IMR-90 (cell line): ENCODE results near the gene ASTL. TPM values are rescaled to one million over a fixed set of nuclear protein-coding genes. Genes with fewer than 3 reads are reported as not detected.

Experiments
- ATAC-seq: fragments of 200-7000 bp; cut with Tn5 transposase; 2 replicates; pipeline ENCODE4 v1.9.1; 2020; ENCODE audit warnings: low read depth, mild to moderate bottlenecking, moderate library complexity
- BruUV-seq: library from RNA; stranded (reverse); fragments of 400-500 nt; replicated peaks from 2 replicates; lab custom pipeline; 2021; lab: Mats Ljungman, UMichigan
- CTCF ChIA-PET: fragments of 300-600 bp; formaldehyde crosslinking; extraction: SDS; loops from one replicate; lab custom pipeline; 2021; ENCODE audit warnings: antibody characterized with exemption; lab: Yijun Ruan, JAX
- POLR2A ChIA-PET: fragments of 300-600 bp; sonication (Branson Sonifier 250); formaldehyde crosslinking; loops from one replicate; lab custom pipeline; 2022; ENCODE audit warnings: antibody characterized with exemption; ENCODE audit not compliant: unreplicated experiment; lab: Charles Lee
- DNase-seq: peaks from one replicate; pipeline ENCODE4 v3.0.0; 2013
- H2AFZ ChIP-seq: replicated peaks from 2 replicates; pipeline ENCODE3; 2013; ENCODE audit warnings: low read length, mild to moderate bottlenecking; ENCODE audit not compliant: poor library complexity
- H2AK5ac ChIP-seq: 2 replicates; pipeline ENCODE4 v1.6.1; 2013; ENCODE audit warnings: low read depth, low read length, inconsistent platforms
- H2AK9ac ChIP-seq: replicated peaks from 2 replicates; pipeline ENCODE3; 2013; ENCODE audit warnings: mild to moderate bottlenecking, low read depth, low read length, moderate library complexity; ENCODE audit not compliant: poor library complexity
- H2BK120ac ChIP-seq: 2 replicates; pipeline ENCODE4 v1.6.1; 2013; ENCODE audit warnings: low read depth, low read length, inconsistent platforms
- H2BK15ac ChIP-seq: 3 replicates; pipeline ENCODE4 v1.6.1; 2013; ENCODE audit warnings: low read depth, low read length, inconsistent platforms
- H2BK20ac ChIP-seq: 2 replicates; pipeline ENCODE4 v1.6.1; 2013; ENCODE audit warnings: low read depth, mild to moderate bottlenecking, inconsistent platforms, low read length, moderate library complexity
- H2BK5ac ChIP-seq: 2 replicates; pipeline ENCODE4 v1.6.1; 2013; ENCODE audit warnings: mild to moderate bottlenecking, low read depth, low read length, inconsistent platforms; ENCODE audit not compliant: poor library complexity, severe bottlenecking
- H3K14ac ChIP-seq: replicated peaks from 2 replicates; pipeline ENCODE4 v1.6.1; 2013; ENCODE audit warnings: low read depth, low read length, inconsistent platforms
- H3K18ac ChIP-seq: 2 replicates; pipeline ENCODE4 v1.6.1; 2013; ENCODE audit warnings: low read depth, low read length, control low read depth
- H3K23ac ChIP-seq: 2 replicates; pipeline ENCODE4 v1.6.1; 2013; ENCODE audit warnings: low read depth, low read length, inconsistent platforms
- H3K27ac ChIP-seq: 2 replicates; pipeline ENCODE4 v1.5.1; 2013; ENCODE audit warnings: mild to moderate bottlenecking, control low read depth, low read length; ENCODE audit not compliant: insufficient read depth
- H3K27me3 ChIP-seq: 2 replicates; pipeline ENCODE4 v1.6.1; 2013; ENCODE audit warnings: low read length; ENCODE audit not compliant: control insufficient read depth, insufficient read depth
- H3K36me3 ChIP-seq: 2 replicates; pipeline ENCODE4 v1.6.1; 2013; ENCODE audit warnings: low read length, mixed read lengths; ENCODE audit not compliant: control insufficient read depth, insufficient read depth
- H3K4ac ChIP-seq: 2 replicates; pipeline ENCODE4 v1.6.1; 2013; ENCODE audit warnings: low read depth, low read length, inconsistent platforms
- H3K4me1 ChIP-seq: 2 replicates; pipeline ENCODE4 v1.6.1; 2013; ENCODE audit warnings: low read length, mixed read lengths; ENCODE audit not compliant: control insufficient read depth, insufficient read depth
- H3K4me2 ChIP-seq: 2 replicates; pipeline ENCODE4 v1.6.1; 2013; ENCODE audit warnings: low read depth, mild to moderate bottlenecking, control low read depth, low read length, moderate library complexity
- H3K4me3 ChIP-seq: 2 replicates; pipeline ENCODE4 v1.5.1; 2013; ENCODE audit warnings: low read depth, mild to moderate bottlenecking, control low read depth, low read length, moderate library complexity; ENCODE audit not compliant: insufficient read depth
- H3K56ac ChIP-seq: 2 replicates; pipeline ENCODE4 v1.6.1; 2013; ENCODE audit warnings: low read length, inconsistent platforms; ENCODE audit not compliant: insufficient read depth; ENCODE audit errors: extremely low read depth
- H3K79me1 ChIP-seq, 2 experiments: 2 replicates each; pipeline ENCODE4 v1.6.1; 2013; ENCODE audit warnings: low read length in 2 of 2, inconsistent platforms in 1 of 2, low read depth in 1 of 2
- H3K9ac ChIP-seq: 2 replicates; pipeline ENCODE4 v1.6.1; 2013; ENCODE audit warnings: low read depth, low read length, control low read depth
- H3K9me1 ChIP-seq: 2 replicates; pipeline ENCODE4 v1.6.1; 2013; ENCODE audit warnings: low read length, inconsistent platforms; ENCODE audit not compliant: insufficient read depth
- H3K9me3 ChIP-seq: 2 replicates; pipeline ENCODE4 v1.6.1; 2013; ENCODE audit warnings: low read length; ENCODE audit not compliant: control insufficient read depth, insufficient read depth
- H4K20me1 ChIP-seq: 2 replicates; pipeline ENCODE4 v1.6.1; 2013; ENCODE audit warnings: low read length, inconsistent platforms; ENCODE audit not compliant: insufficient read depth
- H4K5ac ChIP-seq: 2 replicates; pipeline ENCODE4 v1.6.1; 2013; ENCODE audit warnings: mild to moderate bottlenecking, low read depth, low read length, control low read depth
- H4K8ac ChIP-seq, 2 experiments: 2 replicates each; pipeline ENCODE4 v1.6.1; 2013; ENCODE audit warnings: low read depth in 2 of 2, low read length in 2 of 2, control low read depth in 1 of 2, inconsistent platforms in 1 of 2
- H4K91ac ChIP-seq: 2 replicates; pipeline ENCODE4 v1.6.1; 2013; ENCODE audit warnings: low read depth, low read length, inconsistent platforms; ENCODE audit not compliant: insufficient read depth
- BHLHE40 ChIP-seq: fragments of 150-350 bp; IDR thresholded peaks from 2 replicates; pipeline ENCODE4 v1.6.1; 2016; ENCODE audit warnings: mild to moderate bottlenecking, low read depth, low read length
- CEBPB ChIP-seq: IDR thresholded peaks from 2 replicates; pipeline ENCODE4 v1.6.1; 2012; ENCODE audit warnings: low read depth, low read length, improper control_type of control experiment
- CHD1 ChIP-seq: IDR thresholded peaks from 2 replicates; pipeline ENCODE4 v1.6.1; 2012; ENCODE audit warnings: low read depth, low read length, improper control_type of control experiment
- FOS ChIP-seq: fragments of 150-350 bp; IDR thresholded peaks from 2 replicates; pipeline ENCODE4 v1.6.1; 2016; ENCODE audit warnings: low read depth, low read length
- MAFK ChIP-seq: IDR thresholded peaks from 2 replicates; pipeline ENCODE4 v1.6.1; 2012; ENCODE audit warnings: low read depth, low read length, improper control_type of control experiment
- MAZ ChIP-seq: IDR thresholded peaks from 2 replicates; pipeline ENCODE4 v1.6.1; 2012; ENCODE audit warnings: low read depth, mild to moderate bottlenecking, low read length, improper control_type of control experiment, moderate library complexity, borderline replicate concordance
- MXI1 ChIP-seq: IDR thresholded peaks from 2 replicates; pipeline ENCODE4 v1.6.1; 2012; ENCODE audit warnings: low read depth, mild to moderate bottlenecking, low read length, moderate library complexity, borderline replicate concordance
- NFE2L2 ChIP-seq: fragments of 150-350 bp; IDR thresholded peaks from 2 replicates; pipeline ENCODE4 v1.6.1; 2016; ENCODE audit warnings: low read depth, mild to moderate bottlenecking, low read length
- POLR2A ChIP-seq: IDR thresholded peaks from 2 replicates; pipeline ENCODE4 v1.6.1; 2012; ENCODE audit warnings: mild to moderate bottlenecking, low read depth, low read length
- RAD21 ChIP-seq: IDR thresholded peaks from 2 replicates; pipeline ENCODE4 v1.6.1; 2012; ENCODE audit warnings: low read length, improper control_type of control experiment
- RCOR1 ChIP-seq: IDR thresholded peaks from 2 replicates; pipeline ENCODE4 v1.6.1; 2012; ENCODE audit warnings: mild to moderate bottlenecking, low read length, improper control_type of control experiment; ENCODE audit not compliant: insufficient replicate concordance
- RFX5 ChIP-seq: IDR thresholded peaks from 2 replicates; pipeline ENCODE4 v1.8.0; 2012; ENCODE audit warnings: low read depth, mild to moderate bottlenecking, low read length, moderate library complexity
- SMC3 ChIP-seq: fragments of 150-350 bp; IDR thresholded peaks from 2 replicates; pipeline ENCODE4 v1.6.1; 2016; ENCODE audit warnings: low read depth, mild to moderate bottlenecking, antibody characterized with exemption, low read length, moderate library complexity
- WGBS, 2 experiments: methylation state at CpG; one replicate each; pipeline versions ENCODE4 v1.1.5 to v1.1.7; 2013; ENCODE audit warnings: missing lambda C conversion rate in 2 of 2; ENCODE audit not compliant: insufficient read length in 1 of 2; ENCODE audit errors: extremely low coverage in 2 of 2; 5-methylcytosine and 5-hydroxymethylcytosine counted together
- dilution Hi-C: fragments of 300-500 bp; cut with HindIII; formaldehyde crosslinking; loops from one replicate; pipeline ENCODE4 v1.14.3; 2018; ENCODE audit warnings: low sequenced_read_pairs; ENCODE audit not compliant: unreplicated experiment
- in situ Hi-C: fragments of 300-500 bp; cut with MboI; formaldehyde crosslinking; loops from 3 replicates; pipeline ENCODE4 v1.14.3; 2019; ENCODE audit warnings: low sequenced_read_pairs, inconsistent platforms, mixed read lengths
- intact Hi-C: fragments of 100-400 bp; cut with micrococcal nuclease; formaldehyde crosslinking; loops from 2 replicates; pipeline ENCODE4 v1.10.0; 2022
- polyA plus RNA-seq, 3 experiments: library from polyadenylated mRNA; depleted of rRNA; stranded (reverse); fragments of >200 nt; gene quantifications; 2 replicates each; pipeline ENCODE4 v1.2.3, GENCODE V29; 2012; ENCODE audit warnings: low replicate concordance in 1 of 3
- total RNA-seq: library from RNA; depleted of rRNA; stranded (reverse); fragments of >200 nt; gene quantifications from 2 replicates; pipeline ENCODE4 v1.2.3, GENCODE V29; 2012
- TF ChIP-seq, protein P1 (sequence below): fragments of 150-350 bp; IDR thresholded peaks from 2 replicates; pipeline ENCODE4 v1.6.1; 2016; ENCODE audit warnings: low read depth, mild to moderate bottlenecking, low read length, moderate library complexity, borderline replicate concordance
- TF ChIP-seq, protein P2 (sequence below): conservative IDR thresholded peaks from 2 replicates; pipeline ENCODE4 v1.5.1; 2012; ENCODE audit warnings: mild to moderate bottlenecking, low read depth, low read length, improper control_type of control experiment
- TF ChIP-seq, protein P3 (sequence below): fragments of 150-350 bp; IDR thresholded peaks from 2 replicates; pipeline ENCODE4 v1.6.1; 2017; ENCODE audit warnings: mild to moderate bottlenecking, antibody characterized with exemption, low read length, low read depth

ASTL gene
- total and polyA plus RNA-seq, 2 of the 4 experiments (the other 2 are of a cell fraction), result not detected

DNA sequence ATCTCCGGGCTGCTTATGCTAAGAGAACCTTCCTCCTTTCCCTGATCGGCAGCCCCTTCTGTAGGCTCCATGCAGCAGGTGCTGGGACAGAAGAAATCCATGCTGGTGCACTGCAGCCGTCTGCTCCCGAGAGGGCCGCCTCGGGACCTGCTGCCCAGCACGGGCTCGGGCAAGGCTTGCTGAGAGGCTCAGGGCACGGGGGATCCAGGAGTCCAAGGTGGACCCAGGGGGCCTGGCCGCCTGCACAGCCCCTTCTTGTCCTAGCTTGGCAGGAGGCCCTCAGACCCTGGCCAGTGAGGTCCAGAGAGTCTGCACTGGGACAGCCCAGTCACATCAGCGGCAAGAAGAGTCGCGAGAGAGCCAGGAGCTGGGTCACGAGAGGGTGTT is 20.2 kb upstream of the ASTL start:
- Histone ChIP-seq H3K27ac (no peak overlapping the region), H3K4ac (no peak overlapping the region), H3K9me3 (no peaks in the 10 kb centered on the region), H3K36me3 (no peaks in the 10 kb centered on the region), H3K18ac (no peak overlapping the region), H3K4me3 (no peak overlapping the region), H4K8ac (no peak overlapping the region), H4K5ac (no peak overlapping the region), H4K20me1 (no peaks in the 10 kb centered on the region), H2AK5ac (no peak overlapping the region), H3K4me2 (no peak overlapping the region), H3K9ac (no peak overlapping the region), H3K56ac (no peak overlapping the region), H3K14ac (no peak overlapping the region), H2BK20ac (no peak overlapping the region), H3K4me1 (no peaks in the 10 kb centered on the region), H3K9me1 (no peaks in the 10 kb centered on the region), H3K79me1 (no peaks in the 10 kb centered on the region), H2BK15ac (no peak overlapping the region), H3K23ac (no peak overlapping the region), H2AFZ (no peak overlapping the region), H4K91ac (no peak overlapping the region), H2BK5ac (no peak overlapping the region), H2AK9ac (no peak overlapping the region), H3K27me3 (peaks cover 12% of the 10 kb centered on the region; the same call in 1 of the 2 replicates), H2BK120ac (no peak overlapping the region)
- dilution Hi-C loops, result no loop called here
- 78% methylated on average over 4 of the region's 14 CpGs; no CpG with 5 or more reads in 1 of the 2 experiments for WGBS, 2 experiments
- POLR2A ChIA-PET, result no interaction called here
- TF ChIP-seq, protein P1, sequence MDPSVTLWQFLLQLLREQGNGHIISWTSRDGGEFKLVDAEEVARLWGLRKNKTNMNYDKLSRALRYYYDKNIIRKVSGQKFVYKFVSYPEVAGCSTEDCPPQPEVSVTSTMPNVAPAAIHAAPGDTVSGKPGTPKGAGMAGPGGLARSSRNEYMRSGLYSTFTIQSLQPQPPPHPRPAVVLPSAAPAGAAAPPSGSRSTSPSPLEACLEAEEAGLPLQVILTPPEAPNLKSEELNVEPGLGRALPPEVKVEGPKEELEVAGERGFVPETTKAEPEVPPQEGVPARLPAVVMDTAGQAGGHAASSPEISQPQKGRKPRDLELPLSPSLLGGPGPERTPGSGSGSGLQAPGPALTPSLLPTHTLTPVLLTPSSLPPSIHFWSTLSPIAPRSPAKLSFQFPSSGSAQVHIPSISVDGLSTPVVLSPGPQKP, result no peak
- TF ChIP-seq MXI1 (no peak), CEBPB (no peak), CHD1 (no peak), NFE2L2 (no peak), POLR2A (no peak), RAD21 (no peak), SMC3 (no peak), RCOR1 (no peak), BHLHE40 (no peak), RFX5 (no peak), FOS (no peak), MAZ (no peak), MAFK (no peak)
- TF ChIP-seq, protein P2, sequence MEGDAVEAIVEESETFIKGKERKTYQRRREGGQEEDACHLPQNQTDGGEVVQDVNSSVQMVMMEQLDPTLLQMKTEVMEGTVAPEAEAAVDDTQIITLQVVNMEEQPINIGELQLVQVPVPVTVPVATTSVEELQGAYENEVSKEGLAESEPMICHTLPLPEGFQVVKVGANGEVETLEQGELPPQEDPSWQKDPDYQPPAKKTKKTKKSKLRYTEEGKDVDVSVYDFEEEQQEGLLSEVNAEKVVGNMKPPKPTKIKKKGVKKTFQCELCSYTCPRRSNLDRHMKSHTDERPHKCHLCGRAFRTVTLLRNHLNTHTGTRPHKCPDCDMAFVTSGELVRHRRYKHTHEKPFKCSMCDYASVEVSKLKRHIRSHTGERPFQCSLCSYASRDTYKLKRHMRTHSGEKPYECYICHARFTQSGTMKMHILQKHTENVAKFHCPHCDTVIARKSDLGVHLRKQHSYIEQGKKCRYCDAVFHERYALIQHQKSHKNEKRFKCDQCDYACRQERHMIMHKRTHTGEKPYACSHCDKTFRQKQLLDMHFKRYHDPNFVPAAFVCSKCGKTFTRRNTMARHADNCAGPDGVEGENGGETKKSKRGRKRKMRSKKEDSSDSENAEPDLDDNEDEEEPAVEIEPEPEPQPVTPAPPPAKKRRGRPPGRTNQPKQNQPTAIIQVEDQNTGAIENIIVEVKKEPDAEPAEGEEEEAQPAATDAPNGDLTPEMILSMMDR, result no peak
- TF ChIP-seq, protein P3, sequence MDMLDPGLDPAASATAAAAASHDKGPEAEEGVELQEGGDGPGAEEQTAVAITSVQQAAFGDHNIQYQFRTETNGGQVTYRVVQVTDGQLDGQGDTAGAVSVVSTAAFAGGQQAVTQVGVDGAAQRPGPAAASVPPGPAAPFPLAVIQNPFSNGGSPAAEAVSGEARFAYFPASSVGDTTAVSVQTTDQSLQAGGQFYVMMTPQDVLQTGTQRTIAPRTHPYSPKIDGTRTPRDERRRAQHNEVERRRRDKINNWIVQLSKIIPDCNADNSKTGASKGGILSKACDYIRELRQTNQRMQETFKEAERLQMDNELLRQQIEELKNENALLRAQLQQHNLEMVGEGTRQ, result no peak
- in situ Hi-C loops, result no loop called here
- BruUV-seq, result no TSS peak
- intact Hi-C loops, result no loop called here
- ATAC-seq (no peak), DNase-seq (no peak)
- CTCF ChIA-PET, result no interaction called here
